Measurements from ENCODE around the gene OS9.

OS9 gene

GRCh38 chr12:57716305-57716704 is 22.4 kb downstream of the OS9 start:
- no peak overlapping the region for H2AFZ ChIP-seq (ENCODE audit: low read depth, low read length)
- no peaks in the 10 kb centered on the region for H3K9me3 ChIP-seq (ENCODE audit: insufficient read depth, low read length, severe bottlenecking)
- no peak overlapping the region for H3K9ac ChIP-seq (ENCODE audit: low read depth, low read length)
- no peak for TF ChIP-seq CTCF (IDR thresholded peaks at IDR 0.05; ENCODE audit: borderline replicate concordance, extremely low read depth, low read length, poor library complexity, severe bottlenecking)
- TF ChIP-seq EZH2 (IDR thresholded peaks at IDR 0.05; ENCODE audit: borderline replicate concordance, low read depth, low read length, severe bottlenecking), result no peak
- no peaks in the 10 kb centered on the region for H3K79me2 ChIP-seq (ENCODE audit: insufficient read depth, low read length)
- no peaks in the 10 kb centered on the region for H3K27me3 ChIP-seq (ENCODE audit: insufficient read depth, low read length, poor library complexity)
- ATAC-seq (ENCODE audit: insufficient read depth, low read depth) (no peak), DNase-seq (no peak)
- no peak overlapping the region for H3K4me2 ChIP-seq (ENCODE audit: insufficient read depth, low read length)
- H3K4me1 ChIP-seq (ENCODE audit: insufficient read depth, low read length), result no peaks in the 10 kb centered on the region
- no peak overlapping the region for H3K27ac ChIP-seq (ENCODE audit: low read length)
- no peak overlapping the region for H3K4me3 ChIP-seq (ENCODE audit: low read depth in 1 of 2, low read length in 2 of 2)
- H4K20me1 ChIP-seq (ENCODE audit: insufficient read depth, low read length), result no peaks in the 10 kb centered on the region
- H3K36me3 ChIP-seq (ENCODE audit: insufficient read depth, low read length), result peaks cover 61% of the 10 kb centered on the region

GRCh38 chr12:57717131-57717530 is 23.2 kb downstream of the OS9 start:
- H3K4me3 ChIP-seq (ENCODE audit: low read depth in 1 of 2, low read length in 2 of 2), result no peak overlapping the region
- no peaks in the 10 kb centered on the region for H3K9me3 ChIP-seq (ENCODE audit: insufficient read depth, low read length, severe bottlenecking)
- no peak for ATAC-seq (ENCODE audit: insufficient read depth, low read depth)
- no peaks in the 10 kb centered on the region for H3K4me1 ChIP-seq (ENCODE audit: insufficient read depth, low read length)
- DNase-seq, result no peak
- H3K79me2 ChIP-seq (ENCODE audit: insufficient read depth, low read length), result no peaks in the 10 kb centered on the region
- no peak overlapping the region for H3K9ac ChIP-seq (ENCODE audit: low read depth, low read length)
- peaks cover 66% of the 10 kb centered on the region for H3K36me3 ChIP-seq (ENCODE audit: insufficient read depth, low read length)
- no peak for TF ChIP-seq CTCF (IDR thresholded peaks at IDR 0.05; ENCODE audit: borderline replicate concordance, extremely low read depth, low read length, poor library complexity, severe bottlenecking)
- no peak for TF ChIP-seq EZH2 (IDR thresholded peaks at IDR 0.05; ENCODE audit: borderline replicate concordance, low read depth, low read length, severe bottlenecking)
- H3K4me2 ChIP-seq (ENCODE audit: insufficient read depth, low read length), result no peak overlapping the region
- no peaks in the 10 kb centered on the region for H4K20me1 ChIP-seq (ENCODE audit: insufficient read depth, low read length)
- no peaks in the 10 kb centered on the region for H3K27me3 ChIP-seq (ENCODE audit: insufficient read depth, low read length, poor library complexity)
- H2AFZ ChIP-seq (ENCODE audit: low read depth, low read length), result no peak overlapping the region
- no peak overlapping the region for H3K27ac ChIP-seq (ENCODE audit: low read length)

- no peak overlapping the region for H2AFZ ChIP-seq (ENCODE audit: low read depth, low read length)
- no peaks in the 10 kb centered on the region for H3K27me3 ChIP-seq (ENCODE audit: insufficient read depth, low read length, poor library complexity)
- H4K20me1 ChIP-seq (ENCODE audit: insufficient read depth, low read length), result no peaks in the 10 kb centered on the region
- no peaks in the 10 kb centered on the region for H3K79me2 ChIP-seq (ENCODE audit: insufficient read depth, low read length)
- no peak overlapping the region for H3K4me2 ChIP-seq (ENCODE audit: insufficient read depth, low read length)
- peaks cover 66% of the 10 kb centered on the region for H3K36me3 ChIP-seq (ENCODE audit: insufficient read depth, low read length)
- H3K4me3 ChIP-seq (ENCODE audit: low read depth in 1 of 2, low read length in 2 of 2), result no peak overlapping the region
- no peaks in the 10 kb centered on the region for H3K9me3 ChIP-seq (ENCODE audit: insufficient read depth, low read length, severe bottlenecking)
- ATAC-seq (ENCODE audit: insufficient read depth, low read depth), result no peak
- no peak overlapping the region for H3K27ac ChIP-seq (ENCODE audit: low read length)
- no peak for DNase-seq
- no peak overlapping the region for H3K9ac ChIP-seq (ENCODE audit: low read depth, low read length)
- H3K4me1 ChIP-seq (ENCODE audit: insufficient read depth, low read length), result no peaks in the 10 kb centered on the region
- no peak for TF ChIP-seq CTCF (IDR thresholded peaks at IDR 0.05; ENCODE audit: borderline replicate concordance, extremely low read depth, low read length, poor library complexity, severe bottlenecking)
- no peak for TF ChIP-seq EZH2 (IDR thresholded peaks at IDR 0.05; ENCODE audit: borderline replicate concordance, low read depth, low read length, severe bottlenecking)
Observed at GRCh38 chr12:57717846-57718640, 24.1 kb downstream of the OS9 start.

All from DND-41 (cell line).